Embryonic facial prominence (tissue), 1 donor: ENCODE measurements around the gene RNF31.

Experiments
- DNase-seq: peaks from one replicate; pipeline ENCODE4 v3.0.0-alpha.2; 2016; ENCODE audit errors: extremely low spot score

The RNF31 gene

DNA sequence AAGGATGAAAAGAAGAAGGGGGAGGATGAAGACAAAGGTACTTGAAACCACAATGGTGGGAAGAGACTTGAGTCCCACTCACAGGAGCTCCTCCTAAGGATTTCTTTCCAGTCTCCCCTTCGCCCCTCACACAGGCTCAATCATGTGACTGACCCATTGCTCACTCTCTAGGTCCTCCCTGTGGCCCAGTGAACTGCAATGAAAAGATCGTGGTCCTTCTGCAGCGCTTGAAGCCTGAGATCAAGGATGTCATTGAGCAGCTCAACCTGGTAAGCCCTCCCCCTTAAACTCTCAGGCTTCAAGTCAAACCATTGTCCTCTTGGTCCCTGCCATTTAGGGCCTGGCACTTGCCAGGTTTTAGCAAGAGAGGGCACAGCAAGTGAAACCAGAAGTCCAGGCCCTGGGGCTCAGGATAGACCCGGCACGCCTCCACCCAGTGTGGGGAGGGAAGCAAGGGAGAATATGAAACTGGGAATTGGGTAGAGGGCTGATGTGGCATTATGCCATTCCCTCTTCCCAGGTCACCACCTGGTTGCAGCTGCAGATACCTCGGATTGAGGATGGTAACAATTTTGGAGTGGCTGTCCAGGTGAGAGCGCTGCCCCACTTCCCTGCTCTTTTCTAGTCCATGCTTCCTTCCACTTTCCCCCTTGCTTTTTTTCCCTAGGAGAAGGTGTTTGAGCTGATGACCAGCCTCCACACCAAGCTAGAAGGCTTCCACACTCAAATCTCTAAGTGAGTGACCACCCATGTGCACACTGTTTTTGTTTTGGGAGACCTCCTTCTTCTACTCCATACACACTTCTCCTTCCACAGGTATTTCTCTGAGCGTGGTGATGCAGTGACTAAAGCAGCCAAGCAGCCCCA lies 9.5 kb upstream of the RNF31 start:
- DNase-seq: no peak

DNA sequence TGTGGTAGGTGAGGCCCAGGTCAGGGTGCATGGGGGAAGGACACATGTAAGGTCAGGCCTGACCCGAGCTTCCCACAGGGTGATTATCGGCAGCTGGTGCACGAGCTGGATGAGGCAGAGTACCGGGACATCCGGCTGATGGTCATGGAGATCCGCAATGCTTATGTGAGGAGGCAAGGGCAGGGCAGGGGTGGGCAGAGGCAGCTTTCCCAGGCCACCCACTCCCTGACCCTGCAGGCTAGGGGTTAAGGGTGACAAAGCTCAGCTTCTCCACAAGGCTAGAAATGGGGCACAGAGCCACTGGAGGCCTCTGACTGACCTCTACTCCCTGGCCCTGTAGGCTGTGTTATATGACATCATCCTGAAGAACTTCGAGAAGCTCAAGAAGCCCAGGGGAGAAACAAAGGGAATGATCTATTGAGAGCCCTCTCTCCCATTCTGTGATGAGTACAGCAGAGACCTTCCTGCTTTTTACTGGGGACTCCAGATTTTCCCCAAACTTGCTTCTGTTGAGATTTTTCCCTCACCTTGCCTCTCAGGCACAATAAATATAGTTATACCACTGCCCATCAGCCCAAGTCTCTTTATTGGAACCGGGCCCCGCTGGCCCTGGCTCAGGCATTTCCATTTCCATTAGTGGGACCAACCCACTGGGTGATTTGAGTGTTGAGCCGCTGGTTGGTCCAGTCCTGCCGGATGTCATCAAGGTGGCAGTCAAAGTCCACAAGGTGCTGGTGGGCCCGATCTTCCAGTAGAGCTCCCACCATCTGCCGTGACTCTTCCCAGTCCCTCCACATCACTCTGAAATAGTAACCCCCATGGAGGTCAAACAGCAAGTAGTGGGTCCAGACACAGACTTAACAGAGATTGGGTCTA lies 8.7 kb upstream of the RNF31 start:
- no peak for DNase-seq

- DNase-seq: no peak
Measured at GRCh38 chr14:24139272-24139934, 7.9 kb upstream of the RNF31 start.

DNA sequence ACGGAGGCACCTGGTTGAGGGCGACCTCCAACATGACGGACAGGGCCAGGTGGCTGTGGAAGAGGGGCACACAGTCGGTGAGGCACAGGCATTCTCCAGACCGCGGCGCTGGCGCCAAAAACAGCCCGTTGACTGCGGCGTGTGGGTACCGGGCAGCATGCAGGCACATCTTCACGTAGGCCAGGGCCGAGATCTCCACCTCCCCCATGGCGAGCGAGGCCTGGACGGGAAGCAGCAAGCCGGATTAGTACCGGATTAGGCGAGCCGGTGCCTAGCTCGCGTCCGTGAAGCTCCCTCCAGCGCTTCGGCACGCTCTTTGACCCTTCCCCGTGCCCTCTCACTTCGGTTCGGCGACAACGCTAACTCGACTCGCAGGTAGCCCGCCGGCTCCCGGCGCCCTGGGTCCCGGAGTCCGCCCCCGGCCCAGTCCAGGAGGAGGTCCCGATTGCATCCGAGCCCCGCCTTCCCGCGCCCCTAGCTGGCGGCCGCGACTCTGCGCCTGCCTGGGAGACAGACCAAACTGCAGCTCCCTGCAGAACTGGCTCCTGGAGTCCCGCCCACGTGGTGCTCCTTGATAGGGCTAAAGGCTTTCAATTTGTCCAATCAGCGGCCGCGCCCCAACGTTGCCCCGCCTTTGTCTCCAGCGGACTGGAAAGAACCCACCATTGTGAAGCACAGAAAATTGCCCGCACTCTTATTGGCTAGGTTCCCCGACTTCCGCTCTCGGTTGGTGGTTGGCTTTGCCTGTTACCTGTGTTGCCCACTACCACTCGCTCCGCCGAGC lies 6.0 kb upstream of the RNF31 start, which contains the start of gene EMC9:
EMC9 (minus strand) TSS at position 495 of the 784 bp plus-strand sequence; CDS start at position 208, 287 bp downstream.
- peak; percentile 97 for DNase-seq

DNA sequence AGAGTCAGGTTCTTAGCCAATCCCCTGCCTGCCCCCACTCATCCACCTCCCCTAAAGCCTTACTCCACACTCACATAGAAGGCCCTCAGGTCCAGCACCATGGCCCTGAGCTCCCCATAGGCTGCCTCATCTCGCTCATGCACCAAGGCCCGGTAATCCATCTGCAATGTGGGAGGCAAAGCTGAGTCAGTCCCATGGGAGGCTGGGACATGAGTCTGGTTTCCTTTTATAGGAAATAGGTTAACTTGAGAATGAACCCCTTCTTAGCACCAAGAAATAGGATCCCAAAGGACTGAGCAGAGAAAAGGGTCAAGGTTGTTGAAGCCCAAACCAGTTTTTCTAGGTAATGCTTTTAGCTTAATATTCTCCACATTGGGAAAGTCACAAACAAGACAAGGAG lies 3.8 kb upstream of the RNF31 start:
- no peak for DNase-seq

GRCh38 chr14:24144451-24144850 lies 2.8 kb upstream of the RNF31 start:
- no peak for DNase-seq

- DNase-seq: no peak
Measured at GRCh38 chr14:24145219-24145618, 2.1 kb upstream of the RNF31 start.

DNA sequence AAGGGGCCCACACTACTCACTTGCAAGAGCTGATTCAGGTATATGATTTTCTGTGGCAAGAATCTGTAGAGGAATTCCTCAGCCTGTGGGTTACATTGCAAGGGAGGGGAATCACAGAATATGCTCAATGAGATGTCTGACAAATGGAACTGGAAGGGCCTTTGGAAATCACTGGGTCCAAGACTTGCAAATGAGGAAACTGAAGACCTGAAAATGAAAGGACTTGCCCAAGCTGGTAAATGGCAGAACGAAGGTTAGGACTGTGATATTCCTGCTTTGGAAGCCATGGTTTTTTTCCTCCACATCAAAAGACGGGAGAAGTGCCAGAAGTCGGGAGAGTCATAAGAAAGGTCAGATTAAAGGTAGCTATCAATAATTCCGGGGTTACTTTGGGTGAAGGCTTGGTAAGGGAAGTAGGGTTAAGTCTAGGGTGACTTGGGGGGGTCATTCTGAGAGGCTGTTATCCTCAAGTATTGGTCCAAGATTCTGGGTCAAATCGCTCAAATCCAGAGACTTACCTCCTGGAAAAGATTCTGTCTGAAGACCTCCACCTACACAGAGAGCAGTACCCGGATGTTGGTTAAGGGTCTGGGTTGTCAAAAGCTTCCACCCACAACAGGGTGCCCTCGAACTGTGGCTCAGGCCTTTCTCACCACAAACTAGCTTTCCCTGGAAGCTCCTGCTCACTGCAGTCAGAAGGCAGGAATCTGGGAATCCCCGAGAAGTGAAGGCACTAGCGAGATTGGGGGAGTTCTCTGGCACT lies 1.4 kb upstream of the RNF31 start:
- no peak for DNase-seq

DNA sequence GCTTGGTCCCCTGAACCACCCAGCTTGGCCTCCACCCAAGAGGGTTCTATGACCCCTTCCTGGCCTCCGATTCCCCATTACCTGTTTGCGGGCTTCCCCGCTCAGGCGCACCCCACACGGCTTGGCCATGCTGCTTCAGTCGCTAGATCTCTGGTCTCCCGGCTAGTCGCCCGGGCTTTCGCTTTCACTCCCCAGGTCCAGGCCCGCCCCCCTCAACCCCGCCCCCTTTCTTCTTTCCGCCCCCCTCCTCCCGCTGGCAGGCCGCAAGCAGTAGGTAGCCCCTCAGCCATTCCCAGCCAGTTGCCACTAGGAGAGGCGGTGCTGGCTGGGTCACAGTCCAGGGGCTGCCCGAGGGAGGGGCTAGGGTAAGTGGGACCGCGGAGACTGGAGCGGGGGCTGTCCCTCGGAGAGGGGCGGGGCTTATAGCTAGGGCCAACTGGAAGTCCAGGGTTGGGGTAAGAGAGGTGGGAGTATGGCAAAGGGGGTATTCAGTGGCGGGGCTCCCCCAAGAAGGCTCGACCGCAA lies 783 bp upstream of the RNF31 start, which contains the start of gene PSME2:
PSME2 (minus strand) TSS at position 158 of the 525 bp plus-strand sequence; CDS start at position 129, 29 bp downstream.
- peak; percentile 82 for DNase-seq

DNA sequence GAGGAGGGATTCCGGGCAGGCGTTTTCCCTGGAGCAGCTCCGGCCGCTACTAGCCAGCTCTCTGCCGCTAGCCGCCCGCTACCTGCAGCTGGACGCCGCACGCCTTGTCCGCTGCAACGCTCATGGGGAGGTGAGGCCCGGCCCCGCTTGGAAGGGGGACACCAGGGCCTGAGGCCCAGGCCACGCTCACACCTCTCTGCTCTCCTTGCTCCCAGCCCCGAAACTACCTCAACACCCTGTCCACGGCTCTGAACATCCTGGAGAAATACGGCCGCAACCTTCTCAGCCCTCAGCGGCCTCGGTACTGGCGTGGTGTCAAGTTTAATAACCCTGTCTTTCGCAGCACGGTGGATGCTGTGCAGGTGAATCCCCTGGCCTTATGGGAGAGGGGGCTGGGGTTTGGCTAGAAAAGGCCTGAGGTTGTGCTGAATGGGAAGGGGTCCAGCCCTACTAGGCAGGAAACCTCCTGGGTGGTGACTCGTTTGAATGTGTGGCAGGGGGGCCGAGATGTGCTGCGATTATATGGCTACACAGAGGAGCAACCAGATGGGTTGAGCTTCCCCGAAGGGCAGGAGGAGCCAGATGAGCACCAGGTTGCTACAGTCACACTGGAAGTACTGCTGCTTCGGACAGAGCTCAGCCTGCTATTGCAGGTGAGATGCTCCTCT lies 597 bp downstream of the RNF31 start:
- no peak for DNase-seq

- no peak for DNase-seq
Measured at GRCh38 chr14:24149302-24149969, 2.1 kb downstream of the RNF31 start.

- DNase-seq: no peak
Measured at GRCh38 chr14:24150061-24150460, 2.8 kb downstream of the RNF31 start.

DNA sequence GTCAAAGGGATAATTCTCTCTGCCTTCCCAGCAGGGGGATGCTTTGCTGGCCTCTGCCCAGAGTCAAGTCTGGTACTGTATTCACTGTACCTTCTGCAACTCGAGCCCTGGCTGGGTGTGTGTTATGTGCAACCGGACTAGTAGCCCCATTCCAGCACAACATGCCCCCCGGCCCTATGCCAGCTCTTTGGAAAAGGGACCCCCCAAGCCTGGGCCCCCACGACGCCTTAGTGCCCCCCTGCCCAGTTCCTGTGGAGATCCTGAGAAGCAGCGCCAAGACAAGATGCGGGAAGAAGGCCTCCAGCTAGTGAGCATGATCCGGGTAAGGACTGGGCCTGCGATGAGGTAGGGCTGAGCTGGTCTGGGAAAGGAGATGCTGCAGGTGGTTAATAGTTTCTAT lies 3.3 kb downstream of the RNF31 start:
- no peak for DNase-seq

GRCh38 chr14:24150993-24151392 lies 3.7 kb downstream of the RNF31 start:
- DNase-seq: no peak

DNA sequence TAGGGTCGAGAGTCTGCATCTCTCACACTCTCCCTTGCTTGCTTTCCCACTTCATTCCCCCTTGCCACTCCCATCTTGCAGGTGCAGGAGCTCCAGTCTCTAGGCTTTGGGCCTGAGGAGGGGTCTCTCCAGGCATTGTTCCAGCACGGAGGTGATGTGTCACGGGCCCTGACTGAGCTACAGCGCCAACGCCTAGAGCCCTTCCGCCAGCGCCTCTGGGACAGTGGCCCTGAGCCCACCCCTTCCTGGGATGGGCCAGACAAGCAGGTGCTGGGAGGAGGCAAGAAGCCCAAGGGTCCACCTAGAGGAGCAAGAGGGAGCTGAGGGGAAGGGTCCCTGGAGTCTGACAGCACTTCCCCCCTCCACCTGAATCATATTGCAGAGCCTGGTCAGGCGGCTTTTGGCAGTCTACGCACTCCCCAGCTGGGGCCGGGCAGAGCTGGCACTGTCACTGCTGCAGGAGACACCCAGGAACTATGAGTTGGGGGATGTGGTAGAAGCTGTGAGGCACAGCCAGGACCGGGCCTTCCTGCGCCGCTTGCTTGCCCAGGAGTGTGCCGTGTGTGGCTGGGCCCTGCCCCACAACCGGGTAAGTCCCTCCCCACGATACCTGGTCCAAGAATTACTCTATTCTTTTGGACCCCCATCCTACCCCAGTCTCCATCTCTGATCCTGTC lies 4.2 kb downstream of the RNF31 start:
- DNase-seq: no peak

GRCh38 chr14:24155100-24155499 lies 7.8 kb downstream of the RNF31 start:
- no peak for DNase-seq

DNA sequence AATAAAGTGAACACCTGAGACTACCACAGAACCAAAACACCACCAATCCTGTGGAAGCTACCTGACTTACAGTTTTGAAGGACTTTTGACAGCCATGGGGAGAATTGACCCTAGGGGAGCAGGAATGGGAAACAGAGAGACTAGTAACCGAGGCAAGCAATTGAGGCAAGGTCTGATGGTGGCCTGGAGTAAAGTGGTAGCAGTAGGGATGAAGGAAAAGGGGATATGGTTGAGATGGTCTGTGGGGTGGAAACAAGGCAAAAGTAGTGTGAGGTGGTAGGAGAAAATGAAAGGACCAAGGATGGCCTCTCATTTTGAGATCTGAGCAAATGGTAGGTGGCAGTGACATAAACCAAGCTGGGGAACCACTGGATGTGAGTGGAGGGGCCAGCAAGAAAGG lies 9.5 kb downstream of the RNF31 start:
- no peak for DNase-seq

DNA sequence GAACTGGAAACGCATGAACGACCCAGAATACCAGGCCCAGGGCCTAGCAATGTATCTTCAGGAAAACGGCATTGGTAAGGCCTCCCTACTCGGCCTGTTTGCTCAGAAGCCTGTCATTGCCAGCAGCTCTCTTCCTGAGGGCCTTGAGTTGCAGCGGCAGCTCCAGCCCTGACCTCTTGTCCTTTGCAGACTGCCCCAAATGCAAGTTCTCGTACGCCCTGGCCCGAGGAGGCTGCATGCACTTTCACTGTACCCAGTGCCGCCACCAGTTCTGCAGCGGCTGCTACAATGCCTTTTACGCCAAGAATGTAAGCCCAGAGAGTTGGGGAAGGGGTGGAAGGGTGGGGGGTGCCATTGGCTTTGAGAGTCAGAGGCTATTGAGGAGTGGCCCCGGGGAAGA lies 10.0 kb downstream of the RNF31 start:
- no peak for DNase-seq
